Sigmoid colon (tissue), 4 donors: ENCODE measurements around the gene KRT82.

Experiments
- CTCF ChIP-seq, 4 experiments: fragments of 450-650 bp in 3 of 4; fragments of 200-600 bp in 1 of 4; IDR thresholded peaks; one replicate each; pipeline ENCODE4 v1.5.1; 2016 to 2019; ENCODE audit warnings: antibody characterized with exemption in 4 of 4, mild to moderate bottlenecking in 3 of 4, moderate library complexity in 2 of 4
- EP300 ChIP-seq, 4 donors: sonication (generic); formaldehyde crosslinking; IDR thresholded peaks; one replicate each; pipeline ENCODE4 v1.6.1; 2017; ENCODE audit warnings: antibody characterized with exemption in 4 of 4
- POLR2A ChIP-seq, 2 donors: fragments of 450-650 bp; IDR thresholded peaks; one replicate each; pipeline ENCODE4 v1.6.1; 2016; ENCODE audit warnings: antibody characterized with exemption in 2 of 2, mild to moderate bottlenecking in 2 of 2, moderate library complexity in 2 of 2

DNA sequence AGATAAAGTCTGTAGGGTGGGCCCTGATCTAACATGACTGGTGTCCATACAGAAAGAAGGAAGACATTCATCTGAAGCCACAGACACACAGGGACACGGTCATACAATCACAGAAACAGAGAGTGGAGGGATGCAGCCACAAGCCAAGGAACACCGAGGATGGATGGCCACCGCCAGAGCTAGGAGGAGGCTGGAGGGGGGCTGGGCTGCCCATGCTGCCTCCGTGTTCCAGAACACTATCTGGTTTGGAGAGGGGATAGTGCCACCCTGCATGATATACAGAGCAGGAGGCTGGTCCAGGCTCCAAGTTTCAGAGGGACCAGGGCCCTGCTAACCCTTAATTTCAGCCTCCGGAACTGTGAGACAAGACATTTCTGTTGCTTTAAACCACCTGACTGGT, 19.3 kb upstream of the KRT82 start:
- TF ChIP-seq POLR2A (IDR thresholded peaks at IDR 0.05) (no peak), EP300 (IDR thresholded peaks at IDR 0.05) (no peak), CTCF (IDR thresholded peaks at IDR 0.05) (no peak)
